Activated CD8-positive, alpha-beta memory T cell treated with anti-CD3 and anti-CD28 coated beads for 4 hours (primary cell): Measurements from ENCODE around the gene SLC25A12.

Experiments
- DNase-seq, 2 donors: peaks; one replicate each; pipeline ENCODE4 v3.0.0-alpha.2; 2020; ENCODE audit warnings: low read depth in 2 of 2

Gene SLC25A12

GRCh38 chr2:171883275-171883893 is 10.7 kb downstream of the SLC25A12 start:
- DNase-seq = no peak

- no peak for DNase-seq
These were observed 11.8 kb downstream of the SLC25A12 start for GRCh38 chr2:171882089-171882769.

- no peak for DNase-seq
These were observed 13.3 kb downstream of the SLC25A12 start for GRCh38 chr2:171880774-171881173.

GRCh38 chr2:171879865-171880264 is 14.2 kb downstream of the SLC25A12 start:
- DNase-seq = no peak

DNA sequence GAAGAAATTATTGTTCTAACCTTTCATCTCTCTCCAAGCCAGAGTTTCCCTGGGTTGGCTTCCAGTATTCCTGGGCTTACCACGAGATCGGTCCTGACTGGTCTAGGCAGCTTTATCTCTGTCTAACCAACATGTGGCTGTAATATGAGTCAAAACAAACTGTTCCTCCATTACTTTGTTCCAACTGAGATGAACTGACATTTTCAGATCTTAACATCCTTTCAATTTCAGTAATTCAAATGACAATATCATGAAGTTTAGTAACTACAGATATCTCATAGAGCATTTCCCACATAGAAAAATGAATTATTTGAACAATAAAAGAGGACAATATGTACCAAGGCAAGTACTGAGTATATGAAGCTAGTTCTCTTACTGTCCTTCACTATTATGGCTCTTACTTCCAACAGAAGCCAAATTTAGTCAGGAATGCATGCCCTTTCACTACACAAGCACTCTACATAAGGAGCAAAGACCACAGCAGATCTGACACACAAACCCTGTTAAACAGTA is 15.5 kb downstream of the SLC25A12 start:
- DNase-seq = no peak

DNA sequence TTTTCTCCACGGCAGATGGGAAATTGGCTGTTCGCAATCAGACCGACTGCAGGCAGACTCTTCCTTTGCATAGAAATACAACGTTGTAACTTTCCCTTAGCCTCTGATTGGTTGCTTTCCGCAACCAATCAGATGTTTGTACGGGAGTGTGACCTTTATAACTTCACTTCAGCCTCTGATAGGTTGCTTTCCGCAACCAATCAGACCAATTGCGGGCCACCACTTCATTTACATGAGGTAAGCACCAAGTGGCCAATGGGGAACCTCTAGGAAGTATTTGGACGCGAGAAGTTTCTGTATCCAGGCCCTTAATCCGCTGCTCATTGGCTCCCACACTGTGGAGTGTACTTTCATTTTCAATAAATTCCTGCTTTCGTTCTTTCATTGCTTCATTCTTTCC is 19.1 kb downstream of the SLC25A12 start:
- DNase-seq = no peak

DNA sequence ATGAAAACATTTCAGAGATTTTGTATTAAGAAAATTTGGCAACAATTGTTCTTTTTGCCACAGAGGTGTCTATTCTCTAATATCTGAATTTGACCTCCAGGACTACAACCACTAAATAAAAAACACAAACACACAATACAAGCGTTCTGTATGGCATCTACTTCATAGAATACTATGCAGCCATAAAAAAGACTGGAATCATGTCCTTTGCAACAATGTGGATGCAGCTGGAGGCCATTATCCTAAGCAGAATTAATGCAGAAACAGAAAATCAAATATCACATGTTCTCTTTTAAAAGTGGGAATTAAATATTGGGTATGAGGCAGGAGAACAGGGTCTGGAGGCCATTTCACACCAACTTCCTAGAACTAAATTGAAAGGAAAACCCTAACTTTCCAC is 19.5 kb downstream of the SLC25A12 start:
- no peak for DNase-seq

- DNase-seq = no peak
These were observed 29.6 kb downstream of the SLC25A12 start for GRCh38 chr2:171864357-171864985.

- no peak for DNase-seq
These were observed 31.5 kb downstream of the SLC25A12 start for GRCh38 chr2:171862501-171862900.

DNA sequence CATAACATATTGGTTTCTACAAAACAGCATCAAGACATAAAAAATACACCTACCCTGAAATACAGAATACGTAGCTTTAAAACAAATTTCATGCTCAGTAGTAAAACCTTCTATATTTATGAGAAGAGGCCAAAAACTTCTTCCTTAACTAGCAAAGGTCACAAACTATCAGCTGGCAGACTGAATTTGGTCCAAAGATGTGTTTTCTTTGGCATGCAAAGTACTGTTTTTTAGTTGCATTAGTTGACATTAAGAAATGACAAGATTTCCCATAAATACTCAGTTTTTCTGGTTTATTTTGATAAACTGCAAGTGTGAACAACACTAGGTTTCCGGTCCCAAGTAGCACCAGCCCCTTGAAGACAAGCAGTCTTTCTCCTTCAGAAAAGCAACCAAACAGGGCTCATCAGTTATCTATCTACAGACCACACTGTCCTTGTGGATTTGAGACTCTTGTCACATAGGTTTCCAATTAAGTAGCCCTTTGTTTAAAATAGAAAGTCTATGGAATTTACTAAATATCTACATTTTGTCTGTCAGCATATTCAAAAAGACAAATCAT is 35.6 kb downstream of the SLC25A12 start:
- DNase-seq = no peak

- no peak for DNase-seq
These were observed 38.6 kb downstream of the SLC25A12 start for GRCh38 chr2:171855401-171855800.

GRCh38 chr2:171852366-171852888 is 41.6 kb downstream of the SLC25A12 start:
- DNase-seq = no peak

GRCh38 chr2:171847627-171848026 is 46.4 kb downstream of the SLC25A12 start:
- DNase-seq = no peak

GRCh38 chr2:171846894-171847293 is 47.1 kb downstream of the SLC25A12 start:
- no peak for DNase-seq

GRCh38 chr2:171841996-171842395 is 52.0 kb downstream of the SLC25A12 start:
- no peak for DNase-seq

GRCh38 chr2:171837736-171838135 is 56.3 kb downstream of the SLC25A12 start:
- no peak for DNase-seq

DNA sequence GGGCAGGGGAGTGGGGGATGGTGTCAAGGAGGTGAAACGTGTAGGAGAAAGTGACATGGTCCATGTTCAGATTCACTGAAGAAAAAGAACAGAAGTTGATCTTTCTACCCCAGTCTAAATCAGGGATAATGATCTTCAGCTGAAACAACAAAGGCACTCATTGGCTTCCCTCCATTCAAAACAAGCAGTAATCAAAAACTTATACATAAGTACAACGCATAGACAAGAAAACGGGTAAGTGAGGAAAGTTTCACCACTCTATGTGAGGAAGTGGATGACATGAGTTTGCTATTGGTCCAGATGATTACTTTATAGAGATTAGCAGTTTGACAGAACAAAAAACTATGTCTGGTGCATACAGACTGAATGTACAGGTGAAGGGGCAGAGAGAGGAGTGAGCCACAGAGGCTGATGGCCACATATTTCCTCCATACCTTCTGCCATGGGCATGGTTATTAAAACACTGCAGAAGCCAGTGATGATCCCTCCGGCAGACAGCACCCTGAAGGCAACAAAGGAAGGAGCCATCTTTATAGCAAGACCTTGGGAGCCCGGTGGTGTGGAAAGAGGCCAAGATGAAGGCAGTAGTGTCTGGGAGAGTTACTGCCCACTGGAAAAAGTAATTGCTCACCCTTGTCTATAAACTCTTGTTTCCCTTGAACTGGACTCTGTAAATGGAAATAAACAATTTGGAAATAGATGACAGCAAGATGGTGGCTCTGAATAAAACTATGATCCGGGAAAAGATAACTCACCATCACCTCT is 57.7 kb downstream of the SLC25A12 start:
- DNase-seq = no peak

DNA sequence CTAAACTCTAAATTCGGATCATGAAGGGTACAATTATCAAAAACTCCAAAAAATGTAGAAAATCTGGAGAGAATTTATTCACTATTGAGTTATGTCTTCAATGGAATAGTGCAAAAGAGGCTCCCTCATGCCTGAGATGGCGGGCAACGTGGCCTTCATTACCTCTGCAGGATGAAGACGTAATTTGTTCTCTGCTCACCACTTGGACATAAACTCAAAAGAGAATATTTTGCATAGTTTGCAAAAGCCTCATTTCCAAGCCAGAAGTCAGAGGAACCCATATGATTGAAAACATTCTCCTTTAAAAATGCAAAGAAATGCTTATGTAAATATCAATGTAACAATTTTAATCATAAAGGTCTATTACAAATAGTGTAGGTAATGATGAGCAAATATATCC is 58.7 kb downstream of the SLC25A12 start:
- no peak for DNase-seq

DNA sequence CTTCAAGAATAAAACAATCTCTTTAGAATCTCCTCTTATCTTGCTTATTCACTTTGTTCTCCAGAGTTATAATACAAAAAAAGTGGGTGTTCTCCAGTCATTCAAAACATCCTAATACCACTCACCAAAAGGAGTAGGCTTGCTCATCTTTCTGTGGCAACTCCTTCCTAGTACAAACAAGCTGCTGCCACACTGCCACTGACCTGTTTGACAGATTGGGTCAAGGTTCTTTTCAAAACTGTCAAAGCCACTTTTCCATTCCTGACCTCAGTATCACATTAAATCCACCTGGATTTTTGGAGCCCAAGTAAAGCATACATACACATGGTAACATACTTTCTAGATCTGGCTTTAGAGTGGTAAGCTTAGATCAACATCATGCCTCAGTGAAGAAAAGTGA is 59.8 kb downstream of the SLC25A12 start:
- DNase-seq = no peak

DNA sequence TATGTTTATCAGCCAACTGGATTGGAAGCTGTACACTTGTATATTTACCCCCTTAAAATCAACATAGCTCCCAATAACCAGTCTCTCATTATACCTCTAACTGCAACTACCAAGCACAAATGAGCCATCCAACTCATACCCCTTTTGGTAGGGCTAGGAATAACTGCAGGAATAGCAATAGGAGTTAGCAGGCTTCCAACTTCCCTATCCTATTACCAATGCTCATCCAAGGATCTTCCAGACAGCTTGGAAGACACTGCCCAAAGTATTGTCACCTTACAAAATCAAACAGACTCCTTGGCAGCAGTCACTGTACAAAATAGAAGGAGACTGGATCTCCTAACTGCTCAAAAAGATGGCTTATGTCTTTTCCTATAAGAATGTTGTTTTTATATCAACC is 61.6 kb downstream of the SLC25A12 start:
- DNase-seq = no peak

DNA sequence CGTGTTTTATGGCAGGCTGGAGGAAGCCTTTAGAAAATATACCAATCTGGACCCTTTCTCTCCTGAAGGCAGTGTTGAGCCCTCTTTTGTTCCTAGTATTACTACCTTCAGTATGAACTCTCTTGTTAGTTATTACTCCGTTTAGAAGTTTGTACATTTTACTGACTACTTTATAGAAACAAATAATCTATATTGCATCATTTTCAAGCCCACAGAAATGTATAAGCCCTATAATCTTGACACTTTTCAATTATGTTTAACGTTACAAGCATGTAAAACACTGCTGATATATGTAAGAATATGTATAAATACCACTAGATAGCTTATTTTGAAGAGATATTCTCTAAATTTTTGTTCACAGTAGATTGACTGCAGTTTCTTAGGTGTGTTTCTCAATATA is 64.0 kb downstream of the SLC25A12 start:
- no peak for DNase-seq

- DNase-seq = no peak
These were observed 70.0 kb downstream of the SLC25A12 start for GRCh38 chr2:171824086-171824485.
